ENCODE measurements around the gene FBXO36.

Gene FBXO36

DNA sequence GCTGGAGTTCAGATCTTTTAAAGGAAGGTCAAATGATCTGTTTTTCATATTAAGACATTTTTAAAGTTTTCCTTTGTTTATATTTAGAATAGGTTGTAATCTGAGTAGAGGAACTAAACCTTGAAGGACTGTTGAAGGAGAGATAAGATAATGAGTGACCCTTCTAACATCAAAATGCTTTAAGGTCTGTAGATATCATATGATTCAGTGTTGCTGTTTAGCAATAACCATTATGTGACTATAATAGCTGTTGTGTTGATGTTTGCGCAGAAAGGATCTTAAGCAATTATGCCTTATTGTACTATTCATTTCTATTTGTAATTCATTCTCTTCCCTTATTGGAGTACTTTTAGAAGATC lies 86.4 kb downstream of the FBXO36 start:
- in situ Hi-C loops (cut with HindIII; ENCODE audit: low sequenced_read_pairs), result no loop called here
- no peak overlapping the region for H3K4me3 ChIP-seq (ENCODE audit: low read depth, low read length)
- TF ChIP-seq, protein P1, sequence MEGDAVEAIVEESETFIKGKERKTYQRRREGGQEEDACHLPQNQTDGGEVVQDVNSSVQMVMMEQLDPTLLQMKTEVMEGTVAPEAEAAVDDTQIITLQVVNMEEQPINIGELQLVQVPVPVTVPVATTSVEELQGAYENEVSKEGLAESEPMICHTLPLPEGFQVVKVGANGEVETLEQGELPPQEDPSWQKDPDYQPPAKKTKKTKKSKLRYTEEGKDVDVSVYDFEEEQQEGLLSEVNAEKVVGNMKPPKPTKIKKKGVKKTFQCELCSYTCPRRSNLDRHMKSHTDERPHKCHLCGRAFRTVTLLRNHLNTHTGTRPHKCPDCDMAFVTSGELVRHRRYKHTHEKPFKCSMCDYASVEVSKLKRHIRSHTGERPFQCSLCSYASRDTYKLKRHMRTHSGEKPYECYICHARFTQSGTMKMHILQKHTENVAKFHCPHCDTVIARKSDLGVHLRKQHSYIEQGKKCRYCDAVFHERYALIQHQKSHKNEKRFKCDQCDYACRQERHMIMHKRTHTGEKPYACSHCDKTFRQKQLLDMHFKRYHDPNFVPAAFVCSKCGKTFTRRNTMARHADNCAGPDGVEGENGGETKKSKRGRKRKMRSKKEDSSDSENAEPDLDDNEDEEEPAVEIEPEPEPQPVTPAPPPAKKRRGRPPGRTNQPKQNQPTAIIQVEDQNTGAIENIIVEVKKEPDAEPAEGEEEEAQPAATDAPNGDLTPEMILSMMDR (IDR thresholded peaks at IDR 0.05; ENCODE audit: low read depth, low read length, missing control alignments), result no peak
- DNase-seq (ENCODE audit: low read depth), result no peak

DNA sequence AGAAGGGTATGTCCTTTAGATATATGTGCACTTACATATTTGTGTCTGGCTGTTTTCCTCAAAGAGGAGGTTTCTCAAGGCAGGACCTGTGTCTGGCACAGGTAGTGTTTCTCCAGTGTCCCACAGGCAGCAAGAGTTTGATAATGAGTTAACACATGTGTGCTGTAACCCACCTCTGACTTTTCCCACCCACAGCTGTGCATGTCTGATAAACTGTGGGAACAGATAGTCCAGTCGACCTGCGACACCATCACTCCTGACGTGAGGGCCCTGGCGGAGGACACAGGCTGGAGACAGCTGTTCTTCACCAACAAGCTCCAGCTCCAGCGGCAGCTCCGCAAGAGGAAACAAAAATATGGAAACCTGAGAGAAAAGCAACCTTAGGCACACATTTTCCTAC lies 88.2 kb downstream of the FBXO36 start:
- TF ChIP-seq, protein P1 (IDR thresholded peaks at IDR 0.05; ENCODE audit: low read depth, low read length, missing control alignments), result no peak
- in situ Hi-C loops (cut with HindIII; ENCODE audit: low sequenced_read_pairs), result no loop called here
- DNase-seq (ENCODE audit: low read depth), result no peak
- H3K4me3 ChIP-seq (ENCODE audit: low read depth, low read length), result no peak overlapping the region

DNA sequence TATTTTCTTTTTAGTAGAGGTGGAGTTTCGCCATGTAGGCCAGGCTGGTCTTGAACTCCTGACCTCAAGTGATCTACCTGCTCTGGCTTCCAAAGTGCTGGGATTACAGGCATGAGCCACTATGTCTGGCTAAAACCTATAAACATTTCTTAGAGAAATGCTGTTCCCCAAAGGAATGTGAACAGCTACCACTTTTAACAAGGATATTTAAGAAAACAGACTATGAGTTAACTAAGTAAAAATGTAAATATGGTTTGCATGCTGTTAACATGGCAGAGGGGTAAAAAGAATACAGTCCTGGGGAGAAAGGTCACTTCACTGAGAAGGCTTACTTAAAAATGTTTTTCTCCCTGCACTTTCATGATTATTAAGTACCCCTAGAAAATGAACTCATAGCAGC lies 89.3 kb downstream of the FBXO36 start:
- H3K4me3 ChIP-seq (ENCODE audit: low read depth, low read length), result no peak overlapping the region
- TF ChIP-seq, protein P1 (IDR thresholded peaks at IDR 0.05; ENCODE audit: low read depth, low read length, missing control alignments), result no peak
- DNase-seq (ENCODE audit: low read depth), result no peak
- in situ Hi-C loops (cut with HindIII; ENCODE audit: low sequenced_read_pairs), result no loop called here

DNA sequence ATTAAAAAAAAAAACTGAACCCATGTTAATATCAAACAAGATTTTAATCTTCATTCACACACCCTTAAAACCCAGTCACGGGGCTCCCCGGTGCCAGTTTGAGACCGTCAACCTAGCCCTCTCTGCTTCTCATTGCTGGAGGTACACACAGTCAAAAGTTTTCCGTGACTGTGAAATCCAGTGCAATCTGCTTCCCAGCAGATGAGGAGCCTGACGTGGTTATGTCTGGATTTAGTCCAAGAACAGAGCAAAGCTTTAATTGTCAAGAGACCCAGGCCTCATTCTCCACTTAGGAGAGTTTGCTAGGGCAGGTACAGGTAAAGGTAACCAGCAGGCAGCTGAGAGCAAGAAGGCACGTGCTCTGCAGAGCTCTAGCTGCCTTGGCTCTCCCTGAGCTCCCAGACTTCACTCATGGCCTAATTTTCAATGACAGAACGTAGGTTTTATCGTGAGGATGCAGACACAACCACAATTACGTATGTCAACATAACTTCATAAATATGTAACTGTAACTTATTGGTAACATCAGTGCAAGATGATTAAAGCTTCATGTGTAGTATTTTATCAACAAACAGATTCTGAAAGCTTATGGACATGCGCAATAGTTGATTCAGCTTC lies 90.1 kb downstream of the FBXO36 start:
- in situ Hi-C loops (cut with HindIII; ENCODE audit: low sequenced_read_pairs), result no loop called here
- DNase-seq (ENCODE audit: low read depth), result no peak
- TF ChIP-seq, protein P1 (IDR thresholded peaks at IDR 0.05; ENCODE audit: low read depth, low read length, missing control alignments), result no peak
- no peak overlapping the region for H3K4me3 ChIP-seq (ENCODE audit: low read depth, low read length)

DNA sequence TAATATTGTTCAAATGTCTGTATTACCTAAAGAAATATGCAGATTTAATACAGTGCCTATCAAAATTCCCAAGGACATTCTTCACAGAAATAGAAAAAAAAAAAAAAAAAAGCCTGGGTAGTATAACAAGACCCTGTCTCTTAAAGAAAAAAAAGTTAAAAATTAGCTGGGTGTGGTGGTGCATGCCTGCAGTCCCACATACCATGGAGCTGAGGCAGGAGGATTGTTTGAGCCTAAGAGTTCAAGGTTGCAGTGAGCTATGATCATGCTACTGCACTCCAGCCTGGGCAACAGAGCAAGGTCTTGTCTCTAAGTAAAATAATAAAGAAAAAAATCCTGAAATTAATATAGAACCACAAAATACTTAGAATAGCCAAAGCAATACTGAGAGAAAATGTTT lies 94.5 kb downstream of the FBXO36 start:
- no peak overlapping the region for H3K4me3 ChIP-seq (ENCODE audit: low read depth, low read length)
- no peak for DNase-seq (ENCODE audit: low read depth)
- TF ChIP-seq, protein P1 (IDR thresholded peaks at IDR 0.05; ENCODE audit: low read depth, low read length, missing control alignments), result no peak
- in situ Hi-C loops (cut with HindIII; ENCODE audit: low sequenced_read_pairs), result no loop called here

DNA sequence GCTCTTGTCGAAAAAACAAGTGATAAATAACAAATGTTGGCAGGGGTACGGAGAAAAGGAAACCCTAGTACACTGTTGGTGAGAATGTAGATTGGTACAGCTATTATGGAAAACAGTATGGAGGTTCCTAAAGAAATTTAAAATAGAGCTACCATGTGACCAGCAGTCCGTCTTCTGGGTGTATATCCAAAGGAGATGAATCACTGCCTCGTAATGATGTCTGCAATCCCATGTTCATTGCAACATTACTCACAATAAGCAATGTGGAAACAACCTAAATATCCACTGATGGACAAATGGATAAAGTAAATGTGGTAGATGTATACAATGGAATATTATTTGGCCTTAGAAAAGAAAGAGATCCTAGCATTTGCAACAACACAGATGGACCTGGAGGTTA lies 95.8 kb downstream of the FBXO36 start:
- TF ChIP-seq, protein P1 (IDR thresholded peaks at IDR 0.05; ENCODE audit: low read depth, low read length, missing control alignments), result no peak
- DNase-seq (ENCODE audit: low read depth), result no peak
- no peak overlapping the region for H3K4me3 ChIP-seq (ENCODE audit: low read depth, low read length)
- in situ Hi-C loops (cut with HindIII; ENCODE audit: low sequenced_read_pairs), result no loop called here
